ENCODE results near the gene PLET1.

The PLET1 gene

DNA sequence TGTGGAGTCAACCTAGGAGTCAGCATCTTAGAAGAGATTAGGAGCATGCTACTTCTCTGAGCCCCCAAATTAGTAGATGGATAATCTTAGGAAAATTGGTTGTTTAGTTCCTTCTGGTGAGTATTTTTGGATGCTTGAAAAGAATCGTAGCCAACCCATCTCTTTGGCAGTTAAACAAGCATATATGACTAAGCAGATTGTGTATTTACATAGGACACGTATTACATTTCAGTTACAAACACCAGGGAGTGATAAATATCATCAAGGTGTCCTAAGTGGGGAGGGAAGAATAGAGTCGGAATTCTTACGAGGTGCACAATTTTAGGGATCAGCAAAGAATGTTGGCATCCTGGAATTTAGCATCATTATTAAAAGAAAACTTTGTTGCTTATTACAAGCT lies 13.5 kb downstream of the PLET1 start:
- no peak for DNase-seq

DNA sequence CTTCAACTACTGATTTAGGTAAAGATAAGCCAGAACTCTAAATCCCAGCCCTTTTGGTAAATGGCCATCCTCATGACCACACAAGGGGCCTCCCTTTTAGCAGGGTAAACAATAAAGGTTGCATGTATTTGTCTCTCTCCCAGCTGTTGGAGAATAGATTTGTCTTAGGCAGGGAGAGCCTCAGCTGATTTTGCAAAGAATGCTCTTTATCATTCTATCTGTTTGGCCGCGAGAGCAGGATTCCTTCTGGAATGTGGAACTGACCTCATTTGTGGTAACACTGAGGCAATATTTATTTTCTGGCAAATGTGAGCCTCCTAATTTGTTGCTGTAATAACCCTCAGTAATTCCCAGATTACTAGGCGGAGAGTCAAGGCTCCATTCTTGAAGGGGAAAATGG lies 19.2 kb downstream of the PLET1 start:
- no peak for DNase-seq

DNA sequence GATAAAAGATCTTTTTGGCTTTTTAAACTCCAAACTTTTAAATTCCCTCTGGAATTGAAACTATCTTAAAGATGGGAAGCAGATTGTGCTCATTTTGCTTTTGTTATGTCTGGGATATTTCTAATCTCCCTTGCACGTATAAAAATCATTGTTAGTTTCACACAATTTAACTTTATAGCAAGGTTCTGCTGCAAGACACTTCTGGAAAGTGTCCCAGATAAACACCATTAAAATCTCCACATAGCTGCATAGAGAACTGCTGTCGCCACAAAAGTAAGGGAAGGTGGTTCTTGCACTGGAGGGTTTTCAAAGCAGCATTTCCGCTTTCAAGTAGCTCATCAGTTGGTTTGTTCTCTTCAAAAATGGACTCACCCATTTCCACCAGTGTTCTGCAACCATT lies 22.6 kb downstream of the PLET1 start:
- no peak for DNase-seq

DNA sequence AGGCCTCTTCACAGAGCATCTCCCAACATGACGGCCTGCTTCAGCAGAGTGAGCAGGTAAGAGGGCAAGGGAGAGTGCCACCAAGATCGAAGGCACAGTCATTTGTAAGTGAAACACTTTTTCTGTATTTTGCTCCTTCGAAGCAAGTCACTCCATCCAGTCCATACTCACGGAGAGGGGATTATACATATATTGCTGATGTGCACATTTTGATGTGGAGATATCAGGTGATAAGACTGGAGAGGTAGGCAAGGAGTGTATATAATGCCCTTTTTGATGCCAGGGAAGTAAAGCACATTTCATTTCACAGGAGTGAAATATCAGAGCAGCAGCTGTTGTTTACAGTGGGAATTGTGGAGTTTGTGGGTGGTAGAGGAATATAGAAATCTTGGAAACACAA lies 23.2 kb downstream of the PLET1 start:
- no peak for DNase-seq

DNA sequence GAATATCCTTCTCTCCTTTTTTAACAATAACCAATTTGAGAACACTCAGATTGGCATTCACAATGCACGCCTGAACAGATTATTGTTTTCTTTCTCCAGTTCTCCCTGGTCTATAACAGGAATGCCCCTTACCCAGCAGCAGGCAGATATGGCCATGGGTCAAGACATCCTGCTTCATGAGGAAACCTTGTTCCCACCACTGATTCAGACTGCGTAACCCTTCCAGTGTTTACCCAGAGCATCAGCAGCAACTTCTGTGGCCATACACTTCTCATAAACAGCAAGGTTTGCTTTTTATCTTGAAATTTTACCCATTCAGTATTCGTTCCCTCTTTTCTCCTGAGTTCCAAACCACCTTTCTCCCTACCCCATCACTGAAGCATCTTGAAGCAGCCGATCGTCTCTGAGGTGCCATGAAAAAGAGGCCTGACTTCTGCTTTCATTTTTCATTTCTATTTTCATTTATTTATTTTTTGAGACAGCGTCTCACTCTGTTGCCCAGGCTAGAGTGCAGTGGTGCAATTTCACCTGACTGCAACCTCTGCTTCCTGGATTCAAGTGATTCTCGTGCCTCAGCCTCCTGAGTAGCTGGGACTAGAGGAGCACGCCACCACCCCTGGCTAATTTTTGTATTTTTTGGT lies 24.8 kb downstream of the PLET1 start:
- DNase-seq = no peak

DNA sequence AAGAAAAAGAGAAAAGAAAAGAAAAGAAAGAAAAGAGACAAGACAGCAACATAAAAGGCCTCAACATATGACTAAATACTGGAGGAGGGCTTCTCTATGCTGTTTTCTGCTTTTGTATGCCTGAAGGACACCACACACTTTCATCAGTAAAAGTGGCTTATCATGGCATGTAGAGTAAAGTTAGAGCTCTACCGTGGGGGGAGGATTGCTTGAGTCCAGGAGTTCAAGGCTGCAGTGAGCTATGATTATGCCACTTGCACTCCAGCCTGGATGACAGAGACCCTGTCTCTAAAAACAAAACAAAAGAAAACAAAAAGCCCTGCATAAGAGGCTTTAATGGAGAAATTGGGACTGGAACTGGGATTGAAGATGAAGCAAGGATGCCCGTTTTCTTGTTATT lies 28.7 kb downstream of the PLET1 start:
- no peak for DNase-seq

DNA sequence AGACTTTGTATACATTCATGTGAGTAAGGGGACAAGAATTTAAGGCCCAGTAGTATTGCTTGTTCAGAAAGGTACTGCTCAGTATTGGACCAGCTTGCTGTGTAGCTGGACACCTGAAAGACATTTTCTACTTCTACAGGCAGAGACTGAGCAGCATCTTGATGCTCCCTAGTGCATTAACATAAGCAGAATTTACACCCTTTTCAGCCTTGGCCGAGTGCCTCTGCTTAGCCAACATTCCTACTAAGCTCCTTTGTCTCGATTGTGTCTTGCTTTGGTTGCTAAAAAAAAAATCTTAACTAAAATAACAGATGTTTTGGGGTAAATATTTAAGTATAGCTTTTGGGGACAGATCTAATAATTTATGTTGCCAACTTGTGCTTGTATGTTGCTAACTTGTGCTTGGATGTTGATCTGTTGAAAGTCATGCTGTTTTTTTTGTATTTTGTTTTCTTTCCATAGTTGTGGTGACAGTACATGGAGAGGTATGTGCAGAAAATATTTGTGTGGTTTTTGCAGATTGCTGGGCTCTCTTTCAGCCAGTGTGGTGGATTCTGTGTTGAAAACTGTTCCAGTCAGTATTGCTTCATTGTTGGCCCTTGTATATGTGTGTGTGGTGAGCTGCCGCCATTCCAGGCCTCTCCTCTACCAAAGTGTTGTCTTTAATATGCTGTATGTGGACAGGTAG lies 30.8 kb downstream of the PLET1 start:
- DNase-seq = no peak

DNA sequence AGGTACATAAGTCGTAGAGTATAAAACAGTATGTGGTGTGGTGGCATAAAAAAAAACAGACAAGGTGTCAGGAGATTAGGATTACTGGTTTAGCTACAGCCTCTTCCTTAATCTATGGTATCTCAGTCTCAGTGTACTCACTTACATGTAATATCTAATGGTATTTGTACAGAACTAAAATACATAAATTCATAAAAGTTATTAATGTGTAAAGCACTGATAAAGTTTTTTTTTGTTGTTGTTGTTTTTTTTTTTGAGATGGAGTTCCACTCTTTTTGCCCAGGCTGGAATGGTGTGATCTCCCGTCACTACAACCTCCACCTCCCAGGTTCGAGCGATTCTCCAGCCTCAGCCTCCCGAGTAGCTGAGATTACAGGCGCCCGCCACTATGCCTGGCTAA lies 31.5 kb downstream of the PLET1 start:
- DNase-seq = no peak

DNA sequence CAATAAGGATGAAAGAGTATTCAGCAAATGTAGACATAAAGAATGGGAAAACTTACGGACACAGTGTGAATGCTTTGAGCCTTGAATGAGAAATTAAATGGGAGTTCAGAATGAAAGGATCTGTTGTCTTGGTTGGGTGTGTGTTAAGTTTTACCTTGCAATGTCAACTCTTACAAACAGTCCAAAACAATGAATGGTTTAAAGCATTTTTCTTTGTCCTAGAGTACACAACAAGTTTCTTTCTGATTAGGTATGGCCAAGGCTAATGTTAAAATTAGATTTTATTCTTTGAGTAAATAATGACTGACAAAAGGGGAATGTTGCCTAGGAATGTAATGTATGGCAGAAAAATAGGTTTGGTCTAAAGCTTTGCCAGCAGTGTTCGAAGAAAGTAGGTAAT lies 32.0 kb downstream of the PLET1 start:
- DNase-seq = no peak

DNA sequence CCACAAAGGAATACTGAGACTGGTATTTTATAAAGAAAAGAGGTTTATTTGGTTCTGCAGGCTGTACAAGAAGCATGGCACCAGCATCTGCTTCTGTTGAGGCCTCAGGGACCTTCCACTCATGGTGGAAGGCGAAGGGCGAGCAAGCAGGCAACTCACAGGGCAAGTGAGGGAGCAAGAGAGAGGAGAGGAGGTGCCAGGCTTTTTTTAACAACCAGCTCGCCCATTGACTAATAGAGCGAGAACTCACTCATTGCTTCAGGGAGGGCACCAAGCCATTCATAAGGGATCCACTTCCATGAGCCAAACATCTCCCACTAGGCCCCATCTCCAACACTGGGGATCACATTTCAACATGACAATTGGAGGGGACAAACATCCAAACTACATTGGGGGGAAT lies 33.2 kb downstream of the PLET1 start:
- DNase-seq = no peak

DNA sequence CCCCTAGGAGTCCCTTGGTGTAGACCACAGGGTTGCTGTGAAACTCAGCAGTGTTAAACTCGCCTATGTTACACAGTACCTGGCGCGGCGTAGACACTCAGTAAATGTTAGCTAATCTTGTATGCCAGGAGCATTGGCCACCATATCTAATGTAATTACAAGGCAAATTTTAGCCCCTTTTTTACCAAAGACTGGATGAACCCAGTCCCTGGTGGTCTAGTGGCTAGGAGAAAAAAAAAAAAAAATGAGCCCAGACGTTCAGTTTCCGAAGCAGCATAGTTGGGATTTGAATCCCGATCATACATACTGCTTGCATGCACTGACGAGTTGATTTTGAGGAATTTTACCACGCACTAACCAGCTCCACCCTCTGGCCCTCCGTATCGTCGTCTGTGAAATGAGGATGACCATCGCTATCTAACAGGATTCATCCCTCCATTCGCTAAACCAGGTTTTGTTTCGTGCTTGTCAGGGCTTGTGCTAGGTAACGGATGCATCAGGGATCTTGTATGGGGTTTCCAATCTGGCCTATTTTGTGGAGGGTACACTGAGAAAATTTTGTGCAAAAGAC lies 33.7 kb downstream of the PLET1 start:
- peak in 5 of 56 donors; percentile 6 to 41 (median 36) for DNase-seq

DNA sequence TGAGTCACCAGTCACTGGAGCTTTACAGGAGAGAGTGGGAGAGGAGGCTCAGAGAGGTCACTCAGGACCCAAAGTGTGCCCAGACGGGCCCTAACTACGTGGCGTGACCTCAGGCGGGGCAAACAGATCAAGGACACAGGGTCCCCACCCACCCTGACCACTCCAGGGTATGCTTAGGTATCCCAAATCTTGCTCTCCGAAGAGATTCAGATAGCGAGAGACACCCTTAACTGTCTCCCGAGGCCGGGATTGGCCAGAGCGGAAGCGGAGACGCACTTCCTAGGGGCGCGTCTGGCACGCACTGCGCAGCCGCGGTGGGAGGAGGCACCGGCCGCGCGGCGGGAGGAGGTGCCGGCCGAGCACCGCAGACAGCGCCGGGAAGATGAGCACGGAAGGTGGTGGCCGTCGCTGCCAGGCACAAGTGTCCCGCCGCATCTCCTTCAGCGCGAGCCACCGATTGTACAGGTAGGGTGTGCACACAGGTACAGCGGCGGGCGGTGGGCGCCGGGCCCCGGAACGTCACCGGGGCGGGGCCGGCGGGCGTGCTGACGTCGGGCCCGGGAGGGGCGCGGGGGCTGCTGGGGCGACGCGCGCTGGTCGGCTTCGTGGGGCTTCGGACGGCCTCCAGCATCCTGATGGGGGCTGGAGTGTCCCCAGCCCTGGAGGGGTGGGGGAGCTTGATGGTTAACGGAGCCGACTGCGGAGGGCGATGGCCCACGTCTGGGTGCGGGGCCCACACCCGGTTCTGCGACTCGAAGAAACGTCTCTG lies 34.4 kb downstream of the PLET1 start, which contains the start of gene PTS:
Gene PTS, plus strand, starts transcription at position 367 of the 769 bp plus-strand sequence. Its CDS starts 16 bp downstream, at position 383.
- peak; percentile 45 to 95 (median 84) for DNase-seq

DNA sequence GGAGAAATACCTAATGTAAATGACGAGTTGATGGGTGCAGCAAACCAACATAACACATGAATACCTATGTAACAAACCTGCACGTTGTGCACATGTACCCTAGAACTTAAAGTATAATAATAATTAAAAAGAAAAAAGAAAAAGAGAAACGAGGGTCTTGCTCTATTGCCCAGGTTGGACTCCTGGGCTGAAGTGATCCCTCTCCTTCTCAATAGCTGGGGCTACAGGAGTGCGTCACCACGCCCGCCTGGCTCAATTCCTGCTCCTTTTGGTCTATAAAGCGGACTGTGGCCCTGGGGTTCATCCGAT lies 35.0 kb downstream of the PLET1 start:
- no peak for DNase-seq

DNA sequence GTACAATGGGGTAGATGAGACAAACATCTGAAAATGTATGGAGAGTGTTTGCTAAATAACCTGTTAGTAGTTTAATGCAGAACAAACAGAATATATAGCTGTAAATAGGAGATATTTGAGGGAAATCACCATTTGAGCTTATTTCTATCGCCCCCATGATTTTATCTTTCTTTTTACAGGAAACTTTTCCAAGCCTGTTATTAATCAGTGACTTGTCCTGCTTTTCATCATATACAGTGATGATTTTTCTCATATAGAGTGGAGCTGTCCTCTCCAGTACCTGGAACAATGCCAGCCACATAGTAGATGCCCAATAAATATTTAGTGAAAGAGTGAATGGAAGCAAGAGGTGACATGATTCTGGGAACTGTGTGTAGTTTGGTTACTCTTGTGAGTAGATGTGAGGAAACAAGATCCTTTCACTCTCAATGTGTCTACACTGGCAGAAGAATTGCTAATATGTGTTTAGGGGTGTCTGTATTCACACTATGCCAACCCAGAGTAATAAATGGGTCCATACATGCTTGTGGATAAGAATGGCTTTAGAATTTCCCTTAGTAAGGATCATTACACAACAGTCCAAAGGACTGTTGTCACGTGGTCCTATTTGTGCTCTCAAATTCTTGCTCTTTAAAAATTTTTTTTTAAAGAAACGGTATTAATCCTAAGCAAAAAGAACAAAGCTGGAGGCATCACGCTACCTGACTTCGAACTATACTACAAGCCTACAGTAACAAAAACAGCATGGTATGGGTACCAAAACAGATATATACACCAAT lies 36.7 kb downstream of the PLET1 start:
- DNase-seq = no peak

DNA sequence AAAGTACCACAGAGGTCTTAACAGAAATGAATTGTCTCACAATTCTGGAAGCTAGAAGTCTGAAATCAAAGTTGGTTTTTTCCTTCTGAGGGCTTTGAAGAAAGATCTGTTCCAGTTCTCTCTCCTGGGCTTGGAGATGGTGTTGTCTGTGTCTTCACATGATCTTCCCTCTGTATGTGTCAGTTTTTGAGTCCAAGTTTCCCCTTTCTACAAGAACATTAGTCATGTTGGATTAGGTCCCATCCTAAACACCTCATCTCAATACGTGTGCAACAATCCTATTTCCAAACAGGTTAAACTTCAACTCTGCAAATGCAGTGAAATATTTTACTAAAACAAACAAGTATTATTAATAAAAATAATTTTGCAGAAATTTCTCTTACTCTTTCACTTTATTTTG lies 37.5 kb downstream of the PLET1 start:
- DNase-seq = no peak

DNA sequence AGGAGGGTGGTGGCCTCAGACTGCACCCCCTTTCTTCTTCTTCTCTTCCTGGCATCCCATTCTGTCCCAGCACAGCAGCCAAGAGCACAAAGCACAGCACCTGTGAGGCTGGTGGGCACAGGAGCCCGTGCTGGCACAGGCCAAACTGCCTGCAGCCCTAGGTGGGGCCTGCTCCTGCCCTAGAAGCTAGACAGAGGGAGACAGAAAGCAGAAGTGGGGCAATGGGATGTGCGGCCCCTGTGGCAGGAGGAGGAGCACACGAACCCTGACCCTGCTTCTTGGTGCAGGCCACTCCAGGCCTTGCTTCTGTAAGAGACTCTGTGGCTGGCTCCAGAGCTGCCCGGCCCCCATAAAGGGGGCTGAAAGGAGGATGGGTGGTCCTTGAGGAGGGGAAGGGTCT lies 38.4 kb downstream of the PLET1 start:
- no peak for DNase-seq

DNA sequence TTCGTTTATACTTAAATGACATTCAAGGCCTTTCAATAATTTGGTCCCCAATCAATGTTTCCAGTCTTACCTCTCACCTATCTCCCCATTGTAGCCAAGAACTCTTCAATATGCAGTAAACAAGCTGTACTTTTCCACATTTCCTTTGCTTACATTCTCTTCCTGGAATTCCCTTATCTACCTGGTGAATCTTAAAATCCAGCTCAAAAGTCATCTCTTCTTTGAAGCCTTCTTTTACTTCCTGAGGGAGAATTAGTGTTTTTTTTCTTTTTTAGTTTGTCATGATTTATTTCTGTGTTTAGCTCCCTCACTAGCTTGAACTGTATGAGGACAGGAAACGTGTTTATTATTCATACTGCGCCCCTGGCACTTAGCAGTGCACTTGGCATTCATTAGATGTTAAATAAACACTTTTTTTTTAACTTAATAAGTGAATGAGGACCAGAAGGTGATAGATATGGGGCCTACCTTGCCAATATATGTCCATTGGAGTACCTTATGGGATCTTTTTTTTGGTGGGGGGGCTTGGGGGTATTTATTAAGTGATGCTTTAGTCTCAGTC lies 39.3 kb downstream of the PLET1 start:
- no peak for DNase-seq

DNA sequence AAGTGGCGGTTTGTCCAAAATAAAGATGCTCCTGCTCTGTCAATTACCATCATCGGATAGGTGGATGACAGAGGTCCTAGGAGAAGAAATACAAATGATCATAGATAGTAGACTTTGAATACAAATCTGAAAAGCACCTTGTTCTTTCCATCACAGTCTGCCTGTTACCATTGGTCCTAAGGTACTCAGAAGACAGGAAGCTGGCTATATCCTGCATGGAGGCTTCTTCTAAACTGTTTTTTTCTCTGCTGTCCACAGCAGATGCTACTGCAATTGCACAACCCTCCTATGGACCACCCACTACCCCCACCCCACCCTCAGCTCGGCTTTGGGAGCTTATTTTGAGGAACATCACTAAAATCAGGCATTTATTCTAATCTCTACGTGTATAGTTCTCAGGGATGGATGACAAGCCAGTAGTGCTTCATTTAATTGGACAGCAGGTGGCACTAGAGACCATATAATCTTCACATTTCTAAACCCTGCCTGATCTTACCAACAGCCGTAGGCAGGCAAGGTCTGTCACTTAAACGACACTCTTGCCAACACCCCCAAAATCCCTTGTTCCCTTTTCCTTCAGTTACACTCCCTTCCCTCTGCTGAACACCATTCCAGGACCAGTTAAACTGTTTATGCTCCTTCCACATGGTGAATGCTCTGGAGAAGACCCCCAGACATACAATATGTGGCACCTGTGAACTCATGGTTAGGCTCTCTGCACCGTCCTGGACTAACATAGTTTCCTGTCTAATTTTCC lies 41.0 kb downstream of the PLET1 start:
- peak in 35 of 56 donors; percentile 1 to 80 (median 22) for DNase-seq

DNA sequence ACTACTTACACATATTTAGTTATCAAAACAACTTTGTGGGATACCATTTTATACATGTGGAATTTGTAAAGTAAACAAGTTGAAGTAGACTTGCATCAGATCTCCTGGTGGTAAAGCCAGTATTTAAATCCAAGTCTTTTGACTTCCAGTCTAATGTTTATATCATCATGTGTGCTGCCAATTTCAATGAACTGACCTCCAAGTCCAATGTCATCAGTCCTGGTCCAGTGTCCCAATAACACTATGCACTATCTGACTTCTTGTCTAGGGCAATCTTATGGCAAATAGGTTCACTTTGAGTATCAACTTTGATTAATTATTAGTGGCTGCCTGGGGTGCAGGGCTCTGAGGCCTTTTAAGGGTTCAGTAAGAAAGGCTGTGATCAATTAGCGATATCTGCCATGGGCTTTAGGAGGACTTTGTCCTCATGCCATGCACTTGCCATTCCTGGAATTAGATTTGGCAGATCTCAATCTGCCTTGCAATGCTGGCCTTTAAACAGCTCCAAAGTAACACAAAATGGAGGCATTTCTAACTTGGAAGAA lies 44.0 kb downstream of the PLET1 start:
- no peak for DNase-seq

DNA sequence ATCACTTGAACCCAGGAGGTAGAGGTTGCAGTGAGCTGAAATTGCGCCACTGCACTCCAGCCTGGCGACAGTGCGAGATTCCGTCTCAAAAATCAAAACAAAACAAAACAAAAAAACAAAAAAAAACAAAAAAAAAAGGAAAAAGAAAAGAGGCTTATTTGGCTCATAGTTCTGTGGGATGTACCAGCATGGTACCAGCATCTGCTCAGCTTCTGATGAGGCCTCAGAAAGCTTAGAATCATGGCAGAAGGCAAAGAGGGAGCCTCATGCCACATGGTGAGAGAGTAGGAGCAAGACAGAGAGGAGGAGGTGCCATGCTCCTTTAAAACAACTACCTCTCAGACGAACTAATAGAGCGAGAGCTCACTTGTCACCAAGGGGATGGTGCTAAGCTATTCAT lies 45.0 kb downstream of the PLET1 start:
- DNase-seq = no peak
